HG02885 (cell line): Measurements from ENCODE around the gene TBCD.

Source experiments
- ATAC-seq: cut with Tn5 transposase; IDR thresholded peaks from one replicate; pipeline ENCODE4 v1.9.1; 2021; ENCODE audit warnings: mild to moderate bottlenecking; ENCODE audit not compliant: unreplicated experiment, poor library complexity

The TBCD gene

DNA sequence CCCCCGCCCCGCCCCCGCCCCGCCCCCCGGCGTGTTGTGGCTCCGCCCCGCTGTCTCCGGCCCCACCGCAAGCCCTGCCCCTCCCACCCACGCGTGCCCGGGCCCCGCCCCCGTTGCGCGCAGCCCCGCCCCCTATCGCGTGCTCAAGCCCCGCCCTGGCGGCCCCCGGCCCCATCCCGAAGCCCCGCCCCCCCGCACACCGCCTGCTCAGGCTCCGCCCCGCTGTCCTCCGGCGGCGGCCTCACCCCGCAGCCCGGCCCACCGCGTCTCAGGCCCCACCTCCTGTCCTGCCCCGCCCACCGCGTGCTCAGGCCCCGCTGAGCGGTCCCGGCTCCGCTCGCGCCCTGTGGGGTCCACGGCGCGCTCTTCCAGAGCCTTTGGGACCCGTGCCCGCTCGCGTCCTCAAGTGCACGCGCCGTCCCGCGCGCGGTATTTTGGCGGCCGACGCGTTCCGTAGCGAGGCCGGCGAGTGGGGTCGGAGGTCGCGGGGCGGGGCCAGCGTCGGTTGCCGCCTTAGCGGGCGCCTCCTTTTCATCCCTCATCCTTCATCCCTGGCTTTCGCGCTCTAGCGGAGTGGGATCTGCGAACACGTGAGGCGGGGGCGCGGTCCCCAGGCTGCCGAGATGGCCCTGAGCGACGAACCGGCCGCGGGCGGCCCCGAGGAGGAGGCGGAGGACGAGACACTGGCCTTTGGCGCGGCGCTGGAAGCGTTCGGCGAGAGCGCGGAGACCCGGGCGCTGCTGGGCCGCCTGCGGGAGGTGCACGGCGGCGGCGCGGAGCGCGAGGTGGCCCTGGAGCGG, at the start of gene TBCD:
TBCD (plus strand) TSS at position 495 of the 800 bp plus-strand sequence; CDS start at position 624, 129 bp downstream.
- peak; percentile 76 for ATAC-seq

- ATAC-seq, result no peak
Measured at GRCh38 chr17:82702231-82702927, 49.5 kb upstream of the TBCD start.

- ATAC-seq, result no peak
Measured at GRCh38 chr17:82703036-82703745, 48.7 kb upstream of the TBCD start.

GRCh38 chr17:82703935-82704865, 47.7 kb upstream of the TBCD start:
- no peak for ATAC-seq

DNA sequence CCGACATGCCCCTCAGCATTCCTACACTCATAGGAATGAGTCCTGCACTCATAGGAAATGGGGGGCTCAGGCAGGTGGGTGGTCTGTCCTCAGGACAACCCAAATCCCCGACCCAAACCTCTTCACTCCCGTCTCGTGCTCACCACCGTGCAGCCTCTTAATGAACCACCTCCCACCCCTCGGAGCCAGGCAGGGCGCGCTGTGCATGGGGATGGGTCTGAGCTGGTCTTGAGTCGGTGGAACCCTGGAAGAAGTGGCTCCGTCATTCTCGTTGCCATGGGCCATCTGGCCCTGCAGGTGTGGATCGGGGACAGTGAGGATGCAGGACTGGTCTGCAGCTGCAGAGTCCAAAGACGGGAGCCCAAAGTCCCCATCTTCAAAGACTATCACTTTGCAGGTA, 47.0 kb upstream of the TBCD start:
- no peak for ATAC-seq

DNA sequence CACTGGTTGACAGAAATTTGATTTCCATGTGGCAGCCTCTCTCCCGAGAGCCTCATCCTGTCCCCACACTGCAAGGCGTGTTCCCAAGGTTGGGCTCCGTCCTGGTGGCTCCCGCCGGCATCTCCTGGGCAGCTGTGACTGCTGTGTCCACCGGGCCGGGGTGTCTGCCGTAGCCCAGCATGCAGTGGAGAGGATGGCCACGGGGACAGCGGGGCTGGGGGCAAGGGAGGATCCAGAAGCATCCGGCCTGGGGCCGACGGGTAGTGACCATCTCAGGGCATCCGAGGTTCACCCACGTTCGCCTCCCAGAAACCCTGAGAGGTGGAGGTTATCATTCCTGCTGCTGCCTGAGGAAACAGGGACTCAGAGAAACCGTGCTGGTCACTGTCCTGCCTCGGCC, 46.1 kb upstream of the TBCD start:
- ATAC-seq, result no peak

- no peak for ATAC-seq
Measured at GRCh38 chr17:82709024-82709675, 42.7 kb upstream of the TBCD start.

GRCh38 chr17:82709676-82710498, 42.0 kb upstream of the TBCD start:
- ATAC-seq, result no peak

DNA sequence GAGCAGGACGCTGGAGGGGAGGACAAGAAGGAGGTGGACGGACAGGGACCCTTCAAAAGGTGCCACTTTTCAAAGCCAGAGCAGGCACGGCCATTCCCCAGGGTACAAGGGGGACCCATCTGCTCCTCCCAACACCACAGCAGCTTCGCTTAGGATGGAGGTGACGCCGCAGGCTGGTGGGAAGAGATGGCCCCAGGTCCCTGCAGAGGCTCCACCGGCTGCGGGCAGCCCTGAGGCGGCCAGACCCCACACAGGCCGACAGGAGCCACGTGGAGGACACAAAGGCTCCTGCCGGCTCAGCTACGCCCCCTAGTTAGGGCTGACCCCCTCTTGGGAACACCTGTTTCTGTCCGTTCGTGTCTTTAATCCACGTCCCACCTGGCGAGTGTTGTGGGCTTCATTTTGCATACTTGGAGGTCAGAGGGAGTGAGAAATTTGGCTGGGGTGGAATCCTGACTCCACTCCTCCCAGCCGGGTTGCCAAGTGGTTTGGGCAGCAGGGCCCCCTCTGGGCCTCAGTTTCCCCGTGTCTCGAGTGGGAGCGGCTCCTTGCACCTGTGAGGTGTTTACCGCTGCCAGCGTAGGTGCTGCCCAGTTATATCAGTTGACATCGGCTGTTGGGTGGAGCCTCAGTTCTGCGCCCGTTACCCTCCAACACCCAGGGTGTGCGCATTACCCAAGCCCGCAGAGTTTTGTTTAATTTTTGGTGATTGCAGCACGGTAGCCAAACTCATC, 41.2 kb upstream of the TBCD start:
- ATAC-seq, result no peak

GRCh38 chr17:82713071-82713723, 38.7 kb upstream of the TBCD start:
- ATAC-seq, result no peak

- ATAC-seq, result peak; percentile 74
Measured at GRCh38 chr17:82716203-82717010, 35.5 kb upstream of the TBCD start, which contains the start of gene FN3KRP. Gene FN3KRP (plus strand): TSS chr17:82716706. CDS start chr17:82716756, 50 bp downstream.

- no peak for ATAC-seq
Measured at GRCh38 chr17:82718986-82719685, 32.7 kb upstream of the TBCD start.

GRCh38 chr17:82720204-82720603, 31.7 kb upstream of the TBCD start:
- no peak for ATAC-seq

- no peak for ATAC-seq
Measured at GRCh38 chr17:82722341-82723013, 29.4 kb upstream of the TBCD start.

GRCh38 chr17:82723169-82723807, 28.6 kb upstream of the TBCD start:
- no peak for ATAC-seq
